ENCODE measurements around the gene B9D2. TPM values are rescaled to one million over a fixed set of nuclear protein-coding genes. Genes with fewer than 3 reads are reported as not detected.

B9D2 gene
- total and polyA plus RNA-seq, 2 experiments from 2014 or later: 6.0 to 9.6 TPM

DNA sequence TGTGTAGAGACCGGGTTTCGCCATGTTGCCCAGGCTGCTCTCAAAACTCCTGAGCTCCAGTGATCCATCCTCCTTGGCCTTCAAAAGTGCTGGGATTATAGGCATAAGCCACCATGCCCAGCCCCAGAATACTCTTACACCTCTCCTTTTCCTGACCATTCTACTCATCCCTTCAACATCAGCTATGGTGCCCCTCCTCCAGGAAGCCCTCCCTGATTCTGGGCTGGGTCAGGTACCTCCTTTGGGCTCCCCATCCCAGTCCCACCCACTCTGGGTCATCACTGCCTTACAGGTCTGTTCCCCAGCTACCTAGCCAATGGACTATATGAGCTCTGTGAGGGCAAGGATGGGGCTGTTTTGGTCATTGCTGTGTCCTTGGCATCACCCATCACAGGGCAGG lies 19.8 kb downstream of the B9D2 start:
- 100% methylated on average over 2 of the region's 2 CpGs for WGBS (ENCODE audit: low lambda C conversion rate, missing lambda C conversion rate)
- H3K36me3 ChIP-seq (replicated peaks; ENCODE audit: insufficient read depth, low read depth): no peaks in the 10 kb centered on the region

GRCh38 chr19:41341669-41342490 lies 22.1 kb downstream of the B9D2 start:
- no peaks in the 10 kb centered on the region for H4K20me1 ChIP-seq (ENCODE audit: insufficient read depth, poor library complexity, severe bottlenecking)
- H3K36me3 ChIP-seq (replicated peaks; ENCODE audit: insufficient read depth, low read depth): no peaks in the 10 kb centered on the region
- no peak for DNase-seq (ENCODE audit: low spot score)
- TF ChIP-seq EZH2phosphoT487 (IDR thresholded peaks at IDR 0.05; ENCODE audit: low read depth, severe bottlenecking, unreplicated experiment): no peak
- no peak for TF ChIP-seq EZH2 (IDR thresholded peaks at IDR 0.05; ENCODE audit: borderline replicate concordance)
- peak; percentile 34 for TF ChIP-seq CTCF (IDR thresholded peaks at IDR 0.05; ENCODE audit: poor library complexity)
- no peak overlapping the region for H2AFZ ChIP-seq
- H3K79me2 ChIP-seq: no peaks in the 10 kb centered on the region
- no peaks in the 10 kb centered on the region for H3K27me3 ChIP-seq
- H3K4me3 ChIP-seq: no peak overlapping the region
- no peaks in the 10 kb centered on the region for H3K4me1 ChIP-seq (ENCODE audit: insufficient read depth)
- 93% methylated on average over 17 of the region's 20 CpGs for WGBS (ENCODE audit: low lambda C conversion rate, missing lambda C conversion rate)
- H3K4me2 ChIP-seq: no peak overlapping the region
- H3K9me2 ChIP-seq (replicated peaks; ENCODE audit: insufficient read depth): no peaks in the 10 kb centered on the region
- H3K9me3 ChIP-seq (ENCODE audit: low read depth): no peaks in the 10 kb centered on the region
- H3K27ac ChIP-seq: no peak overlapping the region

More for the DNA sequence above, 19.8 kb downstream of the B9D2 start:
- no peak overlapping the region for H2AFZ ChIP-seq
- no peaks in the 10 kb centered on the region for H3K9me2 ChIP-seq (replicated peaks; ENCODE audit: insufficient read depth)
- no peaks in the 10 kb centered on the region for H3K4me1 ChIP-seq (ENCODE audit: insufficient read depth)
- H3K27me3 ChIP-seq: no peaks in the 10 kb centered on the region
- TF ChIP-seq CTCF (IDR thresholded peaks at IDR 0.05; ENCODE audit: poor library complexity): no peak
- TF ChIP-seq EZH2phosphoT487 (IDR thresholded peaks at IDR 0.05; ENCODE audit: low read depth, severe bottlenecking, unreplicated experiment): no peak
- TF ChIP-seq EZH2 (IDR thresholded peaks at IDR 0.05; ENCODE audit: borderline replicate concordance): no peak
- no peak overlapping the region for H3K4me3 ChIP-seq
- no peak for DNase-seq (ENCODE audit: low spot score)
- H4K20me1 ChIP-seq (ENCODE audit: insufficient read depth, poor library complexity, severe bottlenecking): no peaks in the 10 kb centered on the region
- no peak overlapping the region for H3K27ac ChIP-seq
- H3K4me2 ChIP-seq: no peak overlapping the region
- H3K79me2 ChIP-seq: peaks cover 4% of the 10 kb centered on the region
- no peaks in the 10 kb centered on the region for H3K9me3 ChIP-seq (ENCODE audit: low read depth)

- H3K27me3 ChIP-seq: no peaks in the 10 kb centered on the region
- H3K4me2 ChIP-seq: no peak overlapping the region
- no peaks in the 10 kb centered on the region for H3K4me1 ChIP-seq (ENCODE audit: insufficient read depth)
- TF ChIP-seq EZH2phosphoT487 (IDR thresholded peaks at IDR 0.05; ENCODE audit: low read depth, severe bottlenecking, unreplicated experiment) (no peak), CTCF (IDR thresholded peaks at IDR 0.05; ENCODE audit: poor library complexity) (no peak), EZH2 (IDR thresholded peaks at IDR 0.05; ENCODE audit: borderline replicate concordance) (no peak)
- H3K27ac ChIP-seq: no peak overlapping the region
- no peaks in the 10 kb centered on the region for H3K9me3 ChIP-seq (ENCODE audit: low read depth)
- no peak overlapping the region for H3K4me3 ChIP-seq
- no peaks in the 10 kb centered on the region for H3K36me3 ChIP-seq (replicated peaks; ENCODE audit: insufficient read depth, low read depth)
- H4K20me1 ChIP-seq (ENCODE audit: insufficient read depth, poor library complexity, severe bottlenecking): no peaks in the 10 kb centered on the region
- H2AFZ ChIP-seq: no peak overlapping the region
- no peaks in the 10 kb centered on the region for H3K9me2 ChIP-seq (replicated peaks; ENCODE audit: insufficient read depth)
- H3K79me2 ChIP-seq: no peaks in the 10 kb centered on the region
- no peak for DNase-seq (ENCODE audit: low spot score)
- 96% methylated on average over 5 of the region's 5 CpGs for WGBS (ENCODE audit: low lambda C conversion rate, missing lambda C conversion rate)
Observed at GRCh38 chr19:41339936-41340335, 24.0 kb downstream of the B9D2 start.

Measured in hepatocyte (in vitro differentiated cells).